Activated CD8-positive, alpha-beta memory T cell treated with anti-CD3 and anti-CD28 coated beads for 36 hours (primary cell): Measurements from ENCODE around the gene SIRT4. TPM values are rescaled to one million over a fixed set of nuclear protein-coding genes. Genes with fewer than 3 reads are reported as not detected.

Experiments
- CTCF ChIA-PET: fragments of 350-600 bp; sonication (Branson Sonifier 250); formaldehyde crosslinking; loops from one replicate; lab custom pipeline; 2021; ENCODE audit warnings: antibody characterized with exemption; lab: Charles Lee
- POLR2A ChIA-PET: fragments of 350-600 bp; sonication (Branson Sonifier 250); formaldehyde crosslinking; loops from one replicate; lab custom pipeline; 2021; ENCODE audit warnings: antibody characterized with exemption; lab: Charles Lee
- total RNA-seq, 2 experiments: library from RNA; stranded (reverse); gene quantifications; one replicate each; pipeline ENCODE4 v1.2.3, GENCODE V29; 2021

SIRT4 gene
- total RNA-seq, 2 experiments from 2014 or later: 2.5 to 3.7 TPM

DNA sequence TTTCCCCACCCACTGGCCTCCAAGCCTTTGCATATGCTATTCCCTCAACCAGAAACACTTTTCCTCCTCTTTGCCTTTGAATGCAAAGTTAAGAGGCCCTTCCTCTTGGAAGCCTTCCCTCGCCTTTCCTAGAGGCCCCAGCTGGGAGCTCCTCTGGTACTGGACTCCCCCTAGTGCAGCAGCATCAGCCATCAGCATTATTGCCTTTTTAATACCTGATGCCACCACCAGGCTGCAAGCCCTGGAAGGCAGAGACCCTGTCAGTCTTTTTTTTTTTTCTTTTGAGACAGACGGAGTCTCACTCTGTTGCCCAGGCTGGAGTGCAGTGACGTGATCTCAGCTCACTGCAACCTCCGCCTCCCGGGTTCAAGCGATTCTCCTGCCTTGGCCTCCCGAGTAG lies 44.6 kb downstream of the SIRT4 start:
- ChIA-PET CTCF (no interaction called here), POLR2A (no interaction called here)

GRCh38 chr12:120347766-120348165 lies 45.6 kb downstream of the SIRT4 start:
- POLR2A ChIA-PET: no interaction called here
- CTCF ChIA-PET: interaction anchor here (1.1 kb wide), 1 partner anchor 83 kb away, joined by 3 read pairs; no protein-coding TSS in a partner anchor

DNA sequence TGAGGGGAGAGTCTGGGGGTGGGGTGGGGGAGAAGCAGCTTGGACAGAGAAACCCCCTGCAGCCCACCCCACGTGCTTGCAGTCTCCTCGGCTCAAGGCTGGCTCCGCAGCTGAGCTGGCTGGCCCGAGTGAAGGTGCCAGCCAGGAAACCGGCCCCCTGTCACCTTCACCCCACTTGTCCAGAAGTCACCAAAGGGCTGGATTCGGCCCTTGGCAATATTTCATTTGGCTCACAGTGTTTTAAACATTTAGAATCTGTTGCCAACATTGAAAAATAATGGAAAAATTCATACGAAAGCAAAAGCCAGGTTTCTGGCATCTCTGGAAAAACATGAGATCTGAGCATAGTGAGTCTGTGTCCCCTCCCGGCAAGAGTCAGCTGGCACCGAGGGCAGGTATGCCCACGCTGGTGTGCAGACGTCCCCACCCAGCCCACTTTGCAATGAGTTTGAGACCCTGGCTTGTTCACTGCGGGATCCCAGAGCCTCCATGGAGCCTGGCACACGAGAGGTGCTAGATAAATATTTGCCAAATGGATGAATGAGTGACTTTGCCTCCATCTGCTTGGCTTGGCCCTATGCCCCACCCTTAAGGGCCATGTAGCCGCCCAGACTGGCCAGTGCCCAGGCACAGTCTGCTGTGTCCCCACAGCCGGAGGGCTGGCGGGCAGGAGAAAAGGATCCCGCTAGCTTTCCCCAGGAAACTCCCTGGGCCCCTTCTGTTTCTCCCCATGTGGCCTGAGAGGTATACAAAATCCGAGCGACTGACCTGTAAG lies 48.6 kb downstream of the SIRT4 start:
- ChIA-PET CTCF (no interaction called here), POLR2A (interaction anchor here (0.7 kb wide), 1 partner anchor 124 kb away, joined by 3 read pairs; no protein-coding TSS in a partner anchor)

DNA sequence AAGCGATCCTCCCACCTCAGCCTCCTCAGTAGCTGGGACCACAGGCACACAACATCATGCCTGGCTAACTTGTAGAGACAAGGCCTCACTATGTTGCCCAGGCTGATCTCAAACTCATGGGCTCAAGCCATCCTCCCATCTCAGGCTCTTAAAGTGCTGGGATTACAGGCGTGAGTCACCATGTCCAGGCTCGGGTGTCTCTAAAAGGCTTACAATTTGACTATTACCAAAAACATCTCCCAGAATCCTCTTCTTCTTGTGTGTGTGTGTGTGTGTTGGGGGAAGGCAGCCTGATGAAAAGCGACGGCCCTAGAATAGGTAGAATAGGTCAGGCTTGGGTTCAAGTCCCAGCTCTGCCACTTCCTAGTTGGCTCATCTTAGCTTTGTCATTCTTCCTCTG lies 50.0 kb downstream of the SIRT4 start:
- POLR2A ChIA-PET: no interaction called here
- CTCF ChIA-PET: no interaction called here

DNA sequence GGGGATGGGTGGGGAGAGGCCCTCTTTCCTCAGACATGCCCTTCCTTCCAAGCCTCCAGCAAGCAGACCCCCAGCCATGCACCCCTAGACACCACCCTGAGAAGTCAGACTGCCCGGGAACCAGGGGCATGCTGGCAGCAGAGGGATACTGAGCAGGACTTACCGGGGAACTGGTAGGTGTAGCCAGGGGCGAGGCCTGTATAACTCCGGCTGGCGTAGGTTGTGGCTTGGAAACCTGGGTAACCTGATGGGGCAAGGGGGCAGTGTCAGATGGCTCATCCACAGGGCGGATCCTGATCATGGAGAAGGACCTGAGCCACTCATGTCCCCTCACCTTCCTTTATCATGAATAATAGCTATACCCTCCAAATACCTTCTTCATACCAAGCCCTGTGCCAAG lies 51.0 kb downstream of the SIRT4 start:
- POLR2A ChIA-PET: no interaction called here
- CTCF ChIA-PET: no interaction called here

DNA sequence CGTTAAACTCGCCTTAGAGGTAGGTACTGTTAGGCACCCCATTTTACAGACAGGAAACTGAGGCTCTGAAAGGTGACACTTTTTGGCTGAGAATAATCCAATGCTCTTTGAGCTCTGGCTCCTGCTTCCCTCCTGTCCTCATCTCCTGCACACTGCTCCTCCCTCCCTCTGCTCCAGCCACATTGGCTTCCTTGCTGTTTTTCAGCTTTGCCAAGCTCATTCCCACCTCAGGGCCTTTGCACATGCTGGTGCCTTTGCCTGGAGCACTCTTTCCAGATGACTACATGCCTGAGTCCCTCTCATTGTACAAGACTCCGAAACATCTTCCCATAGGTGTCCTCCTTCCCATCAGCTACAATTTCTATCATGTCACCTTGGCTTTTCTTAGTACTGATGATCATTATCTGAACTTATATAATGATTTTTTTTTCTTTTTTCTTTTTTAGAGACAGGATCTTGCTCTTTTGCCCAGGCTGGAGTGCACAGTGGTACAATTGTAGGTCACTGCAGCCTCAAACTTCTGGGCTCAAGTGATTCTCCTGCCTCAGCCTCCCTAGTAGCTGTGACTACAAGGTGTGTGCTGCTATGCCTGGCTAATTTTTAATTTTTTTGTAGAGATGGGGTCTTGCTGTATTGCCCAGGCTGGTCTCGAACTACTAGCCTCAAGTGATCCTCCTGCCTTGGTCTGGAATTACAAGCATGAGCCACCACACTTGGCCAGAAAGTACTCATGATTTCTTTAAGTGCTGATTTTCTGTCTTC lies 51.6 kb downstream of the SIRT4 start:
- CTCF ChIA-PET: interaction anchor here (0.6 kb wide), 2 partner anchors 151 to 394 kb away, joined by 3 to 4 read pairs; no protein-coding TSS in a partner anchor
- POLR2A ChIA-PET: no interaction called here

GRCh38 chr12:120356567-120357030 lies 54.5 kb downstream of the SIRT4 start:
- ChIA-PET POLR2A (no interaction called here), CTCF (interaction anchor here (0.6 to 1.4 kb wide), 10 partner anchors 9 to 183 kb away, joined by 3 to 6 read pairs (median 4); partner anchors contain the start of gene MSI1)

- ChIA-PET POLR2A (no interaction called here), CTCF (interaction anchor here (0.6 to 1.4 kb wide), 10 partner anchors 9 to 184 kb away, joined by 3 to 6 read pairs (median 4); partner anchors contain the start of gene MSI1)
These were observed 55.0 kb downstream of the SIRT4 start for GRCh38 chr12:120357104-120357503.

DNA sequence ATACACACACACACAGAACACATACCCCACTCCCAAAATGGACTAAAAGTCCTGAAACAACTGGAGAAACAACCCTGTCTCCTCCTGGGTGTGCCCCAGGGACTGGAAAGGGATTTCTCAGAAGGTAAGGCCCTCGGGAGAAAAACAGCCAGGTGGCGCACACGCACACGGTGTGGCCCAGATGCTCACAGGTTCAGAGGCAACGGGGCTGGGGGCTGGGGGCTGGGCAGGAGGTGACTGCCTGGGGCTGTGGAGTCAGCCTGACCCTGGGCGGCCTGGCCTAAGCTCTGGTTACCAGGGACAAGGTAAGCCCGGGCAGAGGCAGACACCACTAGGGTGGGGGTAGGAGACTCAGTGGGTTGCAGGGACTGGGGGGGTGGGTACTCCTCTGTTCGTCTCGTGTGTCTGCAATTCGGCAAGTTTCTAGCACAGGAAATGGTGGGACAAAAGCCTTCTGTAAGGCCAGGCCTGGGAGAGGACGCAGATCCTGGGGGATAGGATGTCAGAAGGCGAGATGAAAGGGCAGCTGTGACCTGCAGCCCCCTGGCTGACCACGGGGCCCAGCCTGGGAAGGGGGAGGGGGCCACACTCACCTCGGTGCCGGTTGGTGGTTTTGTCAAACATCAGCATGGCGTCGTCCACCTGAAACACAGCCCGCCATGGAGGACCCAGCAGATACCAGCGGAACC lies 56.4 kb downstream of the SIRT4 start:
- CTCF ChIA-PET: no interaction called here
- POLR2A ChIA-PET: no interaction called here

DNA sequence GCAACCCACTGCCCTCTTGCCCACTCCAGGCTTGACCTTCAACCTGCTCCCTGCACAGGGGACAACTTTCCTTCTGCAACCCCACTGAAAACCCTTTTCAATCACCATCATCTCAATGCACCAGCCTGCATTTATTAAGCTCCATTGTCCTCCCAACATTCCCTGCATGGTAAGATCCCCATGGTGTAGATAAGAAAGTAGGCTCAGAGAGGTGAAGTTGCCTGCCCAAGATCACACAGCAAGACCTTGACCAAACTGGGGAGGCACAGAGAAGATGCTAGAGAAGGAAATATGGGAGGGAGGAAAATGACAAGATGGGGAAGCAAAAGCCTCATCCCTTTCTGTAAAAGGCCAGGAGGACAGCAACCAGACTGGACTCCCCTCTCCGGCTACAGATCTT lies 57.0 kb downstream of the SIRT4 start:
- CTCF ChIA-PET: no interaction called here

DNA sequence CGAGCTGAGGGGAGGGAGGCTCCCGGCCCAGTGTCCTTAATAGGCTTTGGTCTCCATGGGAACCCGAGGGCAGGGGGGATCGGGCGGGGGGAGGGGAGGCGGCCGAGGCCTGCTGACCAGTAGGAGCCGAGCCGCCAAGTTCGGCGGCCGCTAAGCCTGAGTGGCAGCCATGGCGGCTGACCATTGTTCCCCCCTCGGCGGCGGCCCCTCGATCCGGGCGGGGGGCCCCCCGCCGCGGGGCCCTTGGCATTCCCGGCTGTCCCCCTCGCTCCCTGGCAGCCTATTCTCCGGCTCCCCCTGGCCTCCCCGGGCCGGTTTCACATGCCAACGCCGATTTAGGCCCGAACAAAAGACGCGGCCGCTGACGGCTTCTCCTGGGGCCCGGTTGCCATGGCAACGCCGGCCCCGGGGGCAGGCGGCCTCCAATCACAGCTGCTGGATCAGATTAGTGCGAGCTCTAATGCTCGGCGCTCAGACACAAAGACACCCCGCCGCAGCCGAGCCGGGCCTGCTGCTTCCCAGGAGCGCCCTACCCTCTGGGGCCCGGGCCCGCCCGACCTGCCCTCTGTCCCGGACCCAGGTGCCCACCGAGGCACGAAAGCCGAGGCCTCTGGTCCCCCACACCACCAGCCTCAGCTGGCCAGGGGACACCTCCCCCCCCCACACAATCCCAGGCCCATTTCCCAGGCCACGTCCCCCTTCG lies 59.5 kb downstream of the SIRT4 start:
- POLR2A ChIA-PET: no interaction called here
- CTCF ChIA-PET: interaction anchor here (1.5 to 2.7 kb wide), 2 partner anchors 68 to 105 kb away, joined by 6 to 12 read pairs; no protein-coding TSS in a partner anchor

More for the DNA sequence above, 57.0 kb downstream of the SIRT4 start:
- POLR2A ChIA-PET: no interaction called here

Other genes starting within 250 kb of the SIRT4 start
- 10 to 100 TPM; 71.2 to 71.3 TPM for gene RAB35, start 185.6 kb upstream of the SIRT4 start, total RNA-seq
- 100 to 1,000 TPM; 153 to 160 TPM for gene GCN1, start 107.6 kb upstream of the SIRT4 start, total RNA-seq
- 1,000 to 10,000 TPM; 3,993 to 4,133 TPM for gene RPLP0, start 101.2 kb upstream of the SIRT4 start, total RNA-seq
- 10 to 100 TPM; 33.0 to 39.1 TPM for gene PXN, start 36.6 kb upstream of the SIRT4 start, total RNA-seq
- 1,000 to 10,000 TPM; 1,157 to 1,321 TPM for gene RNU4-2, start 10.4 kb upstream of the SIRT4 start, total RNA-seq
- 100 to 1,000 TPM; 620 to 702 TPM for gene RNU4-1, start 9.1 kb upstream of the SIRT4 start, total RNA-seq
- not detected for gene PLA2G1B, start 25.5 kb downstream of the SIRT4 start, total RNA-seq
- gene MSI1, start 66.8 kb downstream of the SIRT4 start, total RNA-seq: under 1 TPM; 0.17 to 0.21 TPM
- 100 to 1,000 TPM; 494 TPM for gene COX6A1, start 135.8 kb downstream of the SIRT4 start, total RNA-seq
- gene TRIAP1, start 144.1 kb downstream of the SIRT4 start, total RNA-seq: 10 to 100 TPM; 68.2 to 69.1 TPM
- 10 to 100 TPM; 30.8 to 32.1 TPM for gene GATC, start 144.1 kb downstream of the SIRT4 start, total RNA-seq
- 100 to 1,000 TPM; 275 to 281 TPM for gene SRSF9, start 167.4 kb downstream of the SIRT4 start, total RNA-seq
- gene DYNLL1, start 193.8 kb downstream of the SIRT4 start, total RNA-seq: 100 to 1,000 TPM; 269 to 277 TPM
- gene COQ5, start 226.8 kb downstream of the SIRT4 start, total RNA-seq: 10 to 100 TPM; 33.7 to 36.0 TPM
- gene RNF10, start 232.0 kb downstream of the SIRT4 start, total RNA-seq: 100 to 1,000 TPM; 165 to 168 TPM